Left lung (tissue), 14 donors: Measurements from ENCODE around the gene WBP2. TPM values are rescaled to one million over a fixed set of nuclear protein-coding genes. Genes with fewer than 3 reads are reported as not detected.

ENCODE experiments used
- ATAC-seq: fragments of 200-7000 bp; cut with Tn5 transposase; one replicate; pipeline ENCODE4 v1.9.1; 2020; ENCODE audit warnings: moderate library complexity
- DNase-seq, 4 donors: peaks; one replicate each; pipeline ENCODE4 v3.0.0-alpha.2; 2013 to 2020
- H3K27ac ChIP-seq, 2 donors: fragments of 200-600 bp; sonication (generic) in 1 of 2; one replicate each; pipeline versions ENCODE4 v1.5.0 to v1.8.0; 2020 to 2021
- H3K27me3 ChIP-seq, 2 donors: fragments of 200-600 bp; sonication (generic) in 1 of 2; one replicate each; pipeline versions ENCODE4 v1.5.0 to v1.8.0; 2020 to 2021
- H3K36me3 ChIP-seq, 2 donors: fragments of 200-600 bp; sonication (generic) in 1 of 2; one replicate each; pipeline versions ENCODE4 v1.5.0 to v1.8.0; 2020 to 2021
- H3K4me1 ChIP-seq, 2 donors: fragments of 200-600 bp; one replicate each; pipeline ENCODE4 v1.8.0; 2021
- H3K4me3 ChIP-seq, 2 donors: fragments of 200-600 bp; sonication (generic) in 1 of 2; one replicate each; pipeline versions ENCODE4 v1.5.0 to v1.8.0; 2020 to 2021; ENCODE audit warnings: mild to moderate bottlenecking in 1 of 2
- H3K9me3 ChIP-seq, 2 donors: fragments of 200-600 bp; sonication (generic) in 1 of 2; one replicate each; pipeline versions ENCODE4 v1.5.0 to v1.8.0; 2020 to 2021
- CTCF ChIP-seq, 2 donors: fragments of 200-600 bp; sonication (generic) in 1 of 2; IDR thresholded peaks; one replicate each; pipeline versions ENCODE4 v1.5.0 to v1.8.0; 2021; ENCODE audit warnings: antibody characterized with exemption in 2 of 2
- intact Hi-C, 2 donors: fragments of 100-400 bp; cut with DNase I; formaldehyde crosslinking; loops; one replicate each; pipeline versions ENCODE4 v1.11.2 to v1.14.2; 2022
- long read RNA-seq, 12 donors: library from polyadenylated mRNA in 2 of 12; unstranded in 2 of 12; transcript quantifications; one replicate each; pipeline ENCODE4 v2.0.0 and lab custom pipeline, GENCODE V29; 2019 to 2026
- polyA plus RNA-seq, 6 donors: library from polyadenylated mRNA; unstranded; fragments of 120-200 nt; gene quantifications; one replicate each; pipeline ENCODE4 v1.2.1, GENCODE V29; 2013; ENCODE audit not compliant: insufficient read length in 6 of 6
- total RNA-seq, 2 donors: library from RNA; stranded (reverse); fragmentation: NEBNext Ultra II Directional; extraction: Animal tissue kit (Norgen Biotek cat#: 25700); gene quantifications; one replicate each; pipeline ENCODE4 v1.2.1, GENCODE V29; 2021
- donor health status: DM: no; HTN: yes; CAD: no.
- donor health status: DM: no; HTN: no; CAD: no.

Gene WBP2
- total RNA-seq (100 to 1,000 TPM; 119 to 132 TPM), polyA plus RNA-seq (10 to 100 TPM; 64.1 to 78.0 (median 73.6) TPM)
- long read RNA-seq, donor 1, transcript WBP2-201 (8 exons, 1,944 nt), result major isoform, 24 of 60 reads
- long read RNA-seq, donor 1, partial matches to known transcripts, result 31 of 60 reads
- long read RNA-seq, donor 1, other reads (novel, unspliced or antisense), result 0 of 60 reads
- long read RNA-seq, donor 2, transcript WBP2-201 (8 exons, 1,944 nt), result major isoform, 9 of 22 reads
- long read RNA-seq, donor 2, partial matches to known transcripts, result 6 of 22 reads
- long read RNA-seq, donor 2, other reads (novel, unspliced or antisense), result 0 of 22 reads
- long read RNA-seq, donor 3, transcript WBP2-201 (8 exons, 1,944 nt), result major isoform, 11 of 13 reads
- long read RNA-seq, donor 3, partial matches to known transcripts, result 0 of 13 reads
- long read RNA-seq, donor 3, other reads (novel, unspliced or antisense), result 0 of 13 reads
- long read RNA-seq, donor 4, transcript WBP2-201 (8 exons, 1,944 nt), result major isoform, 31 of 48 reads
- long read RNA-seq, donor 4, partial matches to known transcripts, result 2 of 48 reads
- long read RNA-seq, donor 4, other reads (novel, unspliced or antisense), result 11 of 48 reads
- long read RNA-seq, donor 5, transcript WBP2-201 (8 exons, 1,944 nt), result major isoform, 18 of 19 reads
- long read RNA-seq, donor 5, partial matches to known transcripts, result 0 of 19 reads
- long read RNA-seq, donor 5, other reads (novel, unspliced or antisense), result 0 of 19 reads
- long read RNA-seq, donor 6, transcript WBP2-201 (8 exons, 1,944 nt), result major isoform, 12 of 21 reads
- long read RNA-seq, donor 6, partial matches to known transcripts, result 7 of 21 reads
- long read RNA-seq, donor 6, other reads (novel, unspliced or antisense), result 0 of 21 reads
- long read RNA-seq, donor 7, transcript WBP2-201 (8 exons, 1,944 nt), result major isoform, 8 of 9 reads
- long read RNA-seq, donor 7, partial matches to known transcripts, result 0 of 9 reads
- long read RNA-seq, donor 7, other reads (novel, unspliced or antisense), result 0 of 9 reads
- long read RNA-seq, donor 8, transcript WBP2-201 (8 exons, 1,944 nt), result major isoform, 17 of 20 reads
- long read RNA-seq, donor 8, partial matches to known transcripts, result 0 of 20 reads
- long read RNA-seq, donor 8, other reads (novel, unspliced or antisense), result 0 of 20 reads
- long read RNA-seq, donor 9, result 0 reads
- long read RNA-seq, donor 10, transcript WBP2-201 (8 exons, 1,944 nt), result major isoform, 28 of 43 reads
- long read RNA-seq, donor 10, partial matches to known transcripts, result 2 of 43 reads
- long read RNA-seq, donor 10, other reads (novel, unspliced or antisense), result 10 of 43 reads
- long read RNA-seq, donor 11, result 0 reads
- long read RNA-seq, donor 12, transcript WBP2-201 (8 exons, 1,944 nt), result major isoform, 10 of 19 reads
- long read RNA-seq, donor 12, partial matches to known transcripts, result 7 of 19 reads
- long read RNA-seq, donor 12, other reads (novel, unspliced or antisense), result 0 of 19 reads

- peak within 1 kb of the TSS; percentile 97 to 98 for H3K27ac ChIP-seq
- intact Hi-C loops, result no loop called here
- peak; percentile 24 to 30 for TF ChIP-seq CTCF (IDR thresholded peaks at IDR 0.05)
- H3K4me1 ChIP-seq, result peaks cover 13 to 70% of the 10 kb centered on the region in 2 donors
- H3K9me3 ChIP-seq, result no peaks in the 10 kb centered on the region
- no peaks in the 10 kb centered on the region for H3K27me3 ChIP-seq
- H3K36me3 ChIP-seq, result peaks cover 2 to 24% of the 10 kb centered on the region in 2 donors
- ATAC-seq (peak; percentile 93), DNase-seq (peak; percentile 95 to 100 (median 99))
- H3K4me3 ChIP-seq, result peak within 1 kb of the TSS; percentile 76 to 79
These were observed at the start of gene WBP2 for GRCh38 chr17:75855310-75856061. WBP2 (minus strand) TSS chr17:75855335; CDS start chr17:75855297, 38 bp downstream.

- no peaks in the 10 kb centered on the region for H3K27me3 ChIP-seq
- H3K4me3 ChIP-seq, result no peak overlapping the region
- H3K4me1 ChIP-seq, result peaks cover 11 to 29% of the 10 kb centered on the region in 2 donors
- intact Hi-C loops, result no loop called here
- DNase-seq (no peak), ATAC-seq (no peak)
- H3K27ac ChIP-seq, result no peak overlapping the region
- no peak for TF ChIP-seq CTCF (IDR thresholded peaks at IDR 0.05)
- H3K36me3 ChIP-seq, result peaks cover 0 to 52% of the 10 kb centered on the region in 2 donors
- no peaks in the 10 kb centered on the region for H3K9me3 ChIP-seq
These were observed 47.3 kb upstream of the WBP2 start for GRCh38 chr17:75902406-75902805.

- TF ChIP-seq CTCF (IDR thresholded peaks at IDR 0.05), result no peak
- no peaks in the 10 kb centered on the region for H3K27me3 ChIP-seq
- intact Hi-C loops, result no loop called here
- peaks cover 15 to 35% of the 10 kb centered on the region in 2 donors for H3K4me1 ChIP-seq
- no peak overlapping the region for H3K27ac ChIP-seq
- DNase-seq, result no peak
- H3K36me3 ChIP-seq, result peaks cover 0 to 52% of the 10 kb centered on the region in 2 donors
- no peak for ATAC-seq
- no peak overlapping the region for H3K4me3 ChIP-seq
- H3K9me3 ChIP-seq, result no peaks in the 10 kb centered on the region
These were observed 46.6 kb upstream of the WBP2 start for GRCh38 chr17:75901727-75902126.

GRCh38 chr17:75900691-75901533 lies 45.8 kb upstream of the WBP2 start:
- H3K4me3 ChIP-seq, result no peak overlapping the region
- intact Hi-C loops, result no loop called here
- no peaks in the 10 kb centered on the region for H3K27me3 ChIP-seq
- H3K9me3 ChIP-seq, result no peaks in the 10 kb centered on the region
- H3K4me1 ChIP-seq, result peaks cover 15 to 33% of the 10 kb centered on the region in 2 donors
- H3K27ac ChIP-seq, result no peak overlapping the region
- H3K36me3 ChIP-seq, result peaks cover 0 to 52% of the 10 kb centered on the region in 2 donors
- DNase-seq (no peak), ATAC-seq (no peak)
- TF ChIP-seq CTCF (IDR thresholded peaks at IDR 0.05), result no peak
